Skeletal muscle tissue (tissue), 4 donors: ENCODE data around the gene ABTB2. TPM values are rescaled to one million over a fixed set of nuclear protein-coding genes. Genes with fewer than 3 reads are reported as not detected.

Experiments used
- H3K27ac ChIP-seq: one replicate; pipeline ENCODE4 v1.7.0; 2013; ENCODE audit warnings: mild to moderate bottlenecking, low read depth, low read length, inconsistent platforms
- H3K27me3 ChIP-seq, 3 donors: one replicate each; pipeline ENCODE4 v1.7.0; 2013; ENCODE audit warnings: low read length in 3 of 3; ENCODE audit not compliant: control insufficient read depth in 3 of 3, insufficient read depth in 3 of 3
- H3K36me3 ChIP-seq, 3 donors: one replicate each; pipeline ENCODE4 v1.7.0; 2013; ENCODE audit warnings: low read length in 3 of 3; ENCODE audit not compliant: control insufficient read depth in 3 of 3, insufficient read depth in 3 of 3
- H3K4me1 ChIP-seq, 3 donors: one replicate each; pipeline ENCODE4 v1.7.0; 2013; ENCODE audit warnings: low read length in 3 of 3, mild to moderate bottlenecking in 3 of 3; ENCODE audit not compliant: control insufficient read depth in 3 of 3, insufficient read depth in 3 of 3
- H3K4me3 ChIP-seq, 3 donors: one replicate each; pipeline ENCODE4 v1.7.0; 2013; ENCODE audit warnings: low read length in 3 of 3
- H3K9ac ChIP-seq, 3 donors: one replicate each; pipeline ENCODE4 v1.7.0; 2013; ENCODE audit warnings: low read length in 3 of 3, mild to moderate bottlenecking in 3 of 3, moderate library complexity in 2 of 3, low read depth in 1 of 3
- H3K9me3 ChIP-seq, 3 donors: one replicate each; pipeline ENCODE4 v1.7.0; 2013; ENCODE audit warnings: low read length in 3 of 3; ENCODE audit not compliant: control insufficient read depth in 3 of 3
- total RNA-seq: library from RNA; depleted of rRNA; stranded (reverse); fragments of >200 nt; gene quantifications from one replicate; pipeline ENCODE4 v1.2.3, GENCODE V29; 2014
- donor health status: Osteomylitis.

ABTB2 gene
- total RNA-seq, 1 donor from 2014 or later = 6.3 TPM

DNA sequence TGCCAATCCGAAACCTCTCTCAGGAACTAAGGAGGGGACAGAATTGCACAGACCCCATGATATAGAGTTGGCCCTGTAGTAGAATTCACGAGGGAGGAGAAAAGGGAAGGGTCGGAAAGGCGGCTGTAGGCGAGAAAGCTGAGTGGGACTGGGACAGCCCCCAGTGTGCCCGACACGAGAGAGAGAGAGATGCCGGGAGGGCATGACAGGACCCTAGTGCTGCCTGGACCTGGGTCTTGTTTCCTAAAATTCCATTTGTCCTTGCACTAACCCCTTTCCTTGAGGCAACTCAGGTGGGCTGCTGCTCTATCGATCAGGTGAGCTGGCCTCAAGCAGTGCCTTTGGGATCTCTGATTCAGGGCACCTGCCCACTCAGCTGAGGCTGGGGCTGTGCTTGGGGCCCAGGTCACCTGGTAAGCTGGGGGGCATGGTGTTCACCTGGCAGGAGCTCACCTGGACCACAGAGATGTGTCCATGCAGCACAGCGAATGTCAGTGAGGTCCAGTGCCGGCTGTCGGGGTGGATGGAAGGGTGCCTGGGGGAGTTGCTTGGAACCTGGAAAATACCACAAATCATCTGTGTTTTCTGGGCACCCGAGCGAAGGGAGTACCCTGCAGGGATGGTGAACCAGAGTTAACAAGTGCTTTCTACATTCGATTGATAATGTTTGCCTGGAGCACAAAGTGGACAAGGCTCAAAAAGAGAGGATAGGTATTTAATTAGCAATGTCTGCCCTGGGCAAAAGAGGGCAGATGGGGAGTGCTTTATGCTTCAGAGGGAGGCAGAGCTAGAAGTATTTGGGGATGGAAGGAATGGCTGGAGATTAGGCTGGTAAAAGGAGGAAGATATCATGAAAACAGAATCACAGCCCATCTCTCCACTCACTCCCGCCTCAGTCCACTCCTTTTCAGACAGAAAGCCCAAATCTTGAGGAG lies 190.7 kb downstream of the ABTB2 start:
- Histone ChIP-seq H3K4me1 (peaks cover 0 to 8% (median 0%) of the 10 kb centered on the region in 3 donors), H3K36me3 (peaks cover 10 to 29% (median 23%) of the 10 kb centered on the region in 3 donors), H3K27me3 (no peaks in the 10 kb centered on the region), H3K4me3 (no peak overlapping the region), H3K9me3 (no peaks in the 10 kb centered on the region), H3K9ac (no peak overlapping the region), H3K27ac (no peak overlapping the region)

DNA sequence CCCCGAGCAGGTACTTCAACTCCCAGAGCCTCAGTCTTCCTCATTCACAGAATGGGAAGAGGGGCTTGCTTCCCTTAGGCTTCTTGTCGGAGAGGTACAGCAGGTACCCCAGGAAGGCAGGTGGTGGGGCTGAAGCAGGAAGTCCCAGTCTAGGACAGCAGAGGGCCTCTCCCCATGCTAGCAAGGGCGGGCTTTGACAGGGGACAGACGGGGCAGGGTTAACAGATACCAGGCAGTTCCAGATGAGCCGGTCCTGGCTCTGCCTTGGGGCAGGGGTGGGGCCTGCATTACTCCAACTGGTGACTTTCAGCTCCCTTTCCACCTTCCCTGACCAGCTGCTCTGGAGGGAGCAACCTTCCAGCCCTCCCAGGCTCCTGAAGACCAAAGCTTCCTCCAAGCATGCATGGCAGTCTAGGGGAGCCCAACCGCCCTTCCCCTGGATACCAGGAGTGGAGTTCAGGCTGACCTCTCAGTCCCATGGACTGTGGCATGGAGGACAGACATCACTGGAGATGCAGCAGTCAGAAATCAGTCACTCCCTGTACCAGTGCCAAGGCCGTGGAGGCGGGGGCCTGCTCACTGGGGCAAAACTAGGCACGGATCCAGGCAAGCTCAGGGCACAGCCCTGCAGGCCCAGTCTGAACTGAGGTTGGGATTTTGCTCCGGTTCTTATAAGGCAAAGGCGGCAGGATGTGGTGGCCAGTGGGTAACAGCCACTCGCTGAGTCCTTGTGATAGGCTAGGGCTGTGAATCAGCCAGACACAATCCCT lies 191.8 kb downstream of the ABTB2 start:
- peaks cover 13 to 34% (median 27%) of the 10 kb centered on the region in 3 donors for H3K36me3 ChIP-seq
- H3K4me3 ChIP-seq = no peak overlapping the region
- no peak overlapping the region for H3K27ac ChIP-seq
- no peaks in the 10 kb centered on the region for H3K27me3 ChIP-seq
- no peak overlapping the region for H3K9ac ChIP-seq
- no peaks in the 10 kb centered on the region for H3K9me3 ChIP-seq
- peaks cover 0 to 8% (median 0%) of the 10 kb centered on the region in 3 donors for H3K4me1 ChIP-seq

DNA sequence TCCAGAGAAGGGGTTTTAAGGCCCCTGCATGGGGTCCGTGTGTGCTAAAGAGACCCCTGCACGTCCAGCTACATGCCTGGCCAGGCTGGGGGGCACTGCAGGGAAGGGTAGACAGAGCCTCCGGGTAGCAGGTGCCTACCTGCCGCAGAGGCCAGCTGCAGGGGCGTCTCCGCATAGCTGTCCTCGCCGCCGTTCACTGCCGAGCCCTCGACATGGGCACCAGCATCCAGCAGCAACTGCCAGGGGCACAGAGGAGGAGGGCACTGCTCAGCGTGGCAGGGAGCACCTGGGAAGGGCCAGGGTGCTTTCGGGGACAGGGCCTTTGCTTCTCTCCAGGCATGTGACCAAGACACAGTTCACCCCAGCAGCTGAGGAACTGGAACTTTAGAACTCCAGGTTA lies 192.7 kb downstream of the ABTB2 start:
- Histone ChIP-seq H3K36me3 (peaks cover 9 to 30% (median 23%) of the 10 kb centered on the region in 3 donors), H3K27ac (no peak overlapping the region), H3K4me3 (no peak overlapping the region), H3K9me3 (no peaks in the 10 kb centered on the region), H3K9ac (no peak overlapping the region), H3K4me1 (peaks cover 0 to 8% (median 0%) of the 10 kb centered on the region in 3 donors), H3K27me3 (no peaks in the 10 kb centered on the region)

DNA sequence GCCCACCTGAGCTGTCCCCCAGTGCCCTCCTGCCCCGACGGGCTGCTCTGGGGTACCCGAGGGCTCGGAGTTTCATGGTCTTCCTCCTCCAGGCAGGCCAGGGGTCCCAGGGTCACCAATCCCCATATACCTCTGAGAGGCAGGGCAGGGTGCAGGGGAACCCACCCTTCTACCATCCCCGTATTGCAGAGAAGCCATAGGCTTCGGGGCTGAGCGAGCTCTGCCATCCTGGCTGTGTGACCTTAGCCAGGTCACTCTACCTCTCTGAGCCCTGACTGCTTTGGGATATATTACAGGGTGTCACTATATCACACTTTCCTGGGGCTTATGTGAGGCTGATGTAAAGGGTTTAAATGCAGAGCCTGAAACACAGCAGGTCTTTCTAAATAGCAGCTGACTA lies 195.0 kb downstream of the ABTB2 start:
- H3K36me3 ChIP-seq = peaks cover 18 to 39% (median 23%) of the 10 kb centered on the region in 3 donors

DNA sequence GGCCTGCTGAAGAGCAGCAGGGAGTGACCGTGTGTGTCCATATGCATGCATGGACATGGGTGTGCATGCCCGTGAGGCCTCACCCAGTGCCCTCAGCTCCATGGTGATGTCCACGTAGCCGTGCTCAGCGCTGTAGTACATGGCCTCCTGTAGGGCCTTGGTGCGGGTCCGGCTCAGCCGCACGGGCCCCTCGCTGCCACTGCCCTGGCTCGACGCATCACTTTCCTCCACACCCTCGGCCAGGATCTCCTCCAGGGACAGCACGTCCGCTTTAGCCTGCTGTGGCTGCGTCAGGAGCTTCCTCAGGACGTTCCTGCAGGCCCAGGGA lies 195.4 kb downstream of the ABTB2 start:
- no peak overlapping the region for H3K4me3 ChIP-seq
- H3K27ac ChIP-seq = no peak overlapping the region
- H3K36me3 ChIP-seq = peaks cover 22 to 43% (median 23%) of the 10 kb centered on the region in 3 donors
- H3K9me3 ChIP-seq = no peaks in the 10 kb centered on the region
- H3K27me3 ChIP-seq = no peaks in the 10 kb centered on the region
- H3K9ac ChIP-seq = no peak overlapping the region
- H3K4me1 ChIP-seq = no peaks in the 10 kb centered on the region

More for the DNA sequence above, 195.0 kb downstream of the ABTB2 start:
- Histone ChIP-seq H3K4me1 (no peaks in the 10 kb centered on the region), H3K4me3 (no peak overlapping the region), H3K9me3 (no peaks in the 10 kb centered on the region), H3K27me3 (no peaks in the 10 kb centered on the region), H3K27ac (no peak overlapping the region), H3K9ac (no peak overlapping the region)

DNA sequence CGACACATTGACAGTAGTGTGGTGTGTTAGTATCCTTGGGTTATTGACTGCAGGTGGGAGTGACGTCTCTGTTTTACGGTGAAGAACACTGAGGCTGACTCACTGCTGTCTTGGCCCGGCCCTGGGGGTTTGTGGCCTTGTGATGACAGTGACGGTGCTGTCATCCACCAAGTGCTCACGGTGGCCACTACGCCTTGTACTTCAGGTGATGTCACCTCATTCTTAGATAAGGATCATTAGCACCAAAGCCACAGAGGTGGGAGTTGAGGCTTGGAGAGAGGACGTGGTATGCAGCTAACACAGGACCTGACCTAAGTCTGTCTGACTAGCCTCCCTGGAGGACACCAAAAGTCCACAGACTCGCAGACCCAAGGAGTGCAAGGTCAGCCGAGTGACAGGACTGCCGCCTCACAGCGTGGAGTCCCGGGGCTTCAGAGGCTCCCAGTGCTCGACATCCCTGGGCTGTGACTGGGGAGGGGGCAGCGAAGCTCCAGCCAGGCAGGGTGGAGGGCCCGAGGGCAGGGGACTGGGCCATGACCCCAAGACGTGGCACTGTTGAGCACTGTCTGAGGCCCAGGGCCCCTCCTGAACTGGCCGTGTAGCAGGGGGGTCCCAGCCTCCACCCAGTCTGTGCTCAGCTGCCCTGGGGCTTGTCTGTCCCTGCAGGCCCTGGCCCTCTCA lies 195.9 kb downstream of the ABTB2 start:
- peaks cover 22 to 42% (median 23%) of the 10 kb centered on the region in 3 donors for H3K36me3 ChIP-seq
- H3K27ac ChIP-seq = no peak overlapping the region
- no peaks in the 10 kb centered on the region for H3K4me1 ChIP-seq
- H3K9ac ChIP-seq = no peak overlapping the region
- no peak overlapping the region for H3K4me3 ChIP-seq
- no peaks in the 10 kb centered on the region for H3K9me3 ChIP-seq
- H3K27me3 ChIP-seq = no peaks in the 10 kb centered on the region

DNA sequence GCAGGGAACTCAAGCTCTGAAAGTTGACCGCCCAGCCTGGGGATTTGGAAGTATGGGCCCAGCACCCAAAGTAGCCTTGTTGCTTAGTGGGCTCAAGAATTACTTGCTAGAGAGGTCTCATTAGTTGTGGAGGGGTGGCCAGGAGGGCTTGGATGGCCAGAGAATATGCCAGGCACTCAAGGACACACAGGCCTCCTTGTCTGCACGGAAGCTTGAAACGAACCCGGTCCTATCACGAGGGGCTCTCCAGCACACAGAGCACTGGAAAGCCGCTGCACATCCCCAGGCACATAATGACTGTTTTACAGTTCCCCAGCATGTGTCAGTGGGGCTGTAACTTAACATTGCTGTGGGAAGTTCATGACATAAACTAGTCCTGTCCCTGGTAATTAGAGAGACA lies 196.4 kb downstream of the ABTB2 start:
- no peaks in the 10 kb centered on the region for H3K27me3 ChIP-seq
- no peak overlapping the region for H3K4me3 ChIP-seq
- H3K4me1 ChIP-seq = no peaks in the 10 kb centered on the region
- H3K9ac ChIP-seq = no peak overlapping the region
- no peaks in the 10 kb centered on the region for H3K9me3 ChIP-seq
- no peak overlapping the region for H3K27ac ChIP-seq
- H3K36me3 ChIP-seq = peaks cover 22 to 37% (median 23%) of the 10 kb centered on the region in 3 donors

DNA sequence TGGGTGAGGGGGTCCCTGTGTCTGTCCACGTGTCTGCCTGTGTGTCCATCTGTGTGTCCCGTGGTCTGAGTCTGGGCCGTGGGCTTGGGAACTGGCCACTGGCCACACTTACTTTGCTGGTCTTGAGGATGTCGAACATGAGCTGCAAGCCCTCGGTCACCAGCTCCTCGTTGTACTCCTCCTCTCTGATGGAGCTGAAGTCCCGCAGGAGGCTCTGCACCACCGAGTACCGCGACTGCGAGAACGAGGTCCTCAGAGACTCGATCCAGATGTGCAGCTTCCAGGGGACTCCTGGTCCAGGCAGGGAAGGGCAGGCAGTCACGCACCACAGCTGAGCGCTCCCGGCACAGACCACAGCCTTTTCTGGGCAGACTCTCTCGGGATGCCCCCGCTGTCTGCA lies 197.0 kb downstream of the ABTB2 start:
- H3K36me3 ChIP-seq = peaks cover 22 to 37% (median 23%) of the 10 kb centered on the region in 3 donors

DNA sequence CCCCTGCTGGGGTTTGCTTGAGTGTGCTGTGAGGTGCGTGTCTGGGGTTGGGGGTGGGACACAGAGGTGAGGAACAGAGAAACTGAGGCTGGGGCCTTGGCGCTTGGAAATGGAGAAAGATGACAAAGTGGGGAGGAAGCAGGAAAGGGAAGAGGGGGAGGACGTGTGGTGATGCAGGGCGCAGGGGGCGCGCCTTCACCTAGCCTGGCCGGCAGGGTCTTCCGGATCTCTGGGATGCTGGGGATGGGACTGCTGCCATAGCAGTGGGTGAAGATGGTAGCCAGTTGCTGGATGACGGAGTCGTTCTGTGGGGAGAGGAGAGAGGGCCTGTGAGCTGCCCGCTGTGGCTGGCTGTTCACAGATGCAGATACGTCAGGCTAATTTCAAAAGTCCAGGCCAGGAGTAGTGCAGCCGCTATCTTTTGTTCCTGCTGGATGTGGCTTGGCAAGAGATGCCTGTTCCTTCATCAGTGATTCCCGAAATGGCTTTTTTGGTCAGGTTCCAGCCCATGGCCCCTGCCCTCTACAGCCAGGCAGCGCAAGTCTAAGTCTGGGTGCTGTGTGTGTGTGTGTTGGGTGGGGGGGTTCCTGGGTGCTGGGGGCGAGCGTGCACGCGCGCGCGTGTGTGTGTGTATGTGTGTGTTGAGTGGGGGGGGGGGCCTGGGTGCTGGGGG lies 197.6 kb downstream of the ABTB2 start:
- H3K27ac ChIP-seq = no peak overlapping the region
- no peak overlapping the region for H3K9ac ChIP-seq
- H3K9me3 ChIP-seq = no peaks in the 10 kb centered on the region
- H3K4me3 ChIP-seq = no peak overlapping the region
- H3K27me3 ChIP-seq = no peaks in the 10 kb centered on the region
- peaks cover 0 to 2% (median 0%) of the 10 kb centered on the region in 3 donors for H3K4me1 ChIP-seq
- H3K36me3 ChIP-seq = peaks cover 22 to 37% (median 23%) of the 10 kb centered on the region in 3 donors

More for the DNA sequence above, 197.0 kb downstream of the ABTB2 start:
- no peak overlapping the region for H3K4me3 ChIP-seq
- H3K4me1 ChIP-seq = peaks cover 0 to 1% (median 0%) of the 10 kb centered on the region in 3 donors
- no peaks in the 10 kb centered on the region for H3K9me3 ChIP-seq
- H3K27ac ChIP-seq = no peak overlapping the region
- H3K27me3 ChIP-seq = no peaks in the 10 kb centered on the region
- H3K9ac ChIP-seq = no peak overlapping the region
